ENCODE measurements around the gene HES3.
A peak's percentile ranks its signal among the peaks of the same experiment; 100 is the strongest.

The HES3 gene, protein sequence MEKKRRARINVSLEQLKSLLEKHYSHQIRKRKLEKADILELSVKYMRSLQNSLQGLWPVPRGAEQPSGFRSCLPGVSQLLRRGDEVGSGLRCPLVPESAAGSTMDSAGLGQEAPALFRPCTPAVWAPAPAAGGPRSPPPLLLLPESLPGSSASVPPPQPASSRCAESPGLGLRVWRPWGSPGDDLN

DNA sequence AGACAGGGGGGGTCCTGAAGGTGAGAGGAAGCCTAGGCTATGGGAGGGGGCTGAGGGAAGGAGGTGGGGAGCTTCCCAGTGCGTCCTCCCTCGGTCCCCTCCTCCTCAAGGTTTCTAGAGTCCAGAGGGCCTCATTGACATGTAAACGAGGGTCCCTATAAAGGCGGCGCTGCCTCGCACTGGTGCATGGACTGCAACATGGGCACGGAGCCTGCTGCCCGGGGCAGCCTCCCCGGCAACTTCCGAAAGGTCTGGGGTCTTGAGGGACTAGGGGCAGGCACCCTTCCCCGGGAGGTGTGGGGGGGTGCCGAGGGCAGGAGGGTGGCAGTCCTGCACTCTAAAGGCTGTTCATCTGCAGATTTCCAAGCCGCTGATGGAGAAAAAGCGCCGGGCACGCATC, at the start of gene HES3:
Gene HES3, plus strand, starts transcription at position 187 of the 400 bp plus-strand sequence. Its CDS starts 187 bp downstream, at position 374.
- no peak for DNase-seq

DNA sequence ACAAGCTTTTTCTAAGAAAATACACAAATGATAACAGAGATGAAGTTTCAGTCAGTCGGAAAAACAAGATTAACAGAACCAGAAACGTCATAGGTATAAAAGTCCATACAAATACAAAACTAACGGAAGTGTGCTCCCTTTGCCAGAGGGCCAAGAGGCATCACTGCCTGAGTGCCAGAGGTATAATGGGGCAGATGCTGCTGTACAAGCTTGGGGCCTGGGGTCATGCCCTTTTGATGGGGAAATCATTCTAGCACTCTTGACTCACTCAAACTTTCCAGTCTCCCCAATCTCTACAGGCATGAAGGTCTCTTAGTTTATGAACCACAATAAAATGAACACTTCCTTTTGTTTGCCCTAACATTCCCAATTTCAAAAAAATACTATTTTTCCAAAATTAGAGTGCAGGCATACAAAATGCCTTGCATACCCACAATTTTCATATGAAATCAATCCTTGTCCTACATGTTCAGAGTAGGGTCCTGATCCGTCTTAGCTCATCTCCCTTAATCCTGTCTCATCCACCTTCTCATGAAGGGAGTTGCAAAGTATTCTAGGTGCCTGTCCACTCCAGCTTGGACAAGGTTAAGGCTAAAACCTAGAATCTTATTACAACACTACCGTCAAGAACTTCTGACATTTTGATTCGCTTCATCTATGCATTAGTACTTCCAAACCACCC, 46.1 kb upstream of the HES3 start:
- DNase-seq: no peak

DNA sequence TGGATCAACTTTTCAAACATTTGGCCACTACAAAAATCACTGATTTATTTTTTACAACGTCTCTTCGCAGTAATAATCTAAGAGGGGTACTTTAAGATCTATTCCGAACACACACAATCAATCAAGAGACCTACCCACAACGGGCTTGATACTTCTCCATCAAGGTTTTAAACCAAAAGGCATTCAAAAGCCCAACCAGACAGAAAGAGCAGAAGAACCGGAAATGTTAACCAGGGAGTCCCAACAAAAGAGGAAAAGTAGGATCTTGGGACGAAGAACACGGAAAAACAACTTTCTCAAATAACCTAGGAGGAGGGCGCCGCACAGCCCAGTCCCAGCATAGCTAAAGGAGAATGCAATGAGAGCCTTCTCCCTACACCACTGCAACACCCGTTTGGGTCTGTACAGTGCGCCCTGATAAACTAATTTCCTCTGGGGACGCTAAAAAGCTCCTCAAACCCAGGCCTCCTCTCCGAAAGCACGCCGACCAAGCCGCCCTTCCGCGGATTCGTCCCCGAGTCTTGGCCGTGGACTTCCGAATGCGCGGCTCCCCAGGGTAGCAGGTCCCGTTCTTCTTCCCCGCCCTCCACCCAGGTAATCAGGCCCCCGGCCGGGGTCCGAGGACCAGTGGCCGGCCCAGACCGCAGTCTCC, 45.2 kb upstream of the HES3 start:
- no peak for DNase-seq

DNA sequence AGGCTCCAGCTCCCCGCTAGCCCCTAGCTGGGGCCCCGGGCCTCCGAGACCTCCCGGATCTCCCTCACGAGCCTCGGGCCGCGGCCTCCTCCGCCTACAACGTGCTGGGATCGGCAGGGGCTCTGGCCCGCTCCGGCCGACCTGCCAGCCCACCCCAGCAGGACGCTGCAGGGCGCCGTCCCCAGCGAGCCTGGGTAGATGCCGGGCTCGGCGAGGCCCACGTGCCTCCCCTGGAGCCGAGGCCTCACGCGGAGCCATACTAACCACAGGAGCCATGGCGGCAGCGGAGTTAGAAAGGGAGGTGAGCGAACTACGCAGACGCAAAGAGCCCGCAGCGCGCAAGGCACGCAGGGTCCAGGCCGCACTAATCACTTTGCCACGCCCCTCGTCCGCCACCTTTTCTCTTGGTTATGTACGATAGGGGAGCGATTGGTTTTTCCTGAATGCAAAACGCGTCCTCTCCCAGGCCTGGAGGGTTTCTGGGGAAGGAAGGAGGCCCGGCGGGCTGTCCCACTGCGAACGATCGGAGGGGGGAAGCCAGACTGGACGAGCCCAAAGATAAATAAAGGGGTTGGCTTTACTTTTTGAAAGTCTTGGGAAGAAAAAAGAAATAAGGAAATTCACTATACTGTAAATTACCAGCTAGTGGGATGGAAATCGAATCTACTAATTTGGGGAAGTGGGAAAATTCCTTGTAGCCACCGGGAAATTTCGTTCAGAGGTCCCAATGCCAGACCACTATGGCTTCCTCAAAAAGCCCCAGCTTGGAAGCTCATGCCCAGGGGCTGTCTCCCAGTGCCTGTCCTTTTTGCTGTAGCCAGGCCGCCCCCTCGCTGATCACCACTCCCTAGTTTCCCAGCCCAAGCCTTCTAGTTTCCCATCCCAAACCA, 44.4 kb upstream of the HES3 start, which contains the start of gene RPL22:
Gene RPL22, minus strand, starts transcription at position 298 of the 890 bp plus-strand sequence. Its CDS starts 22 bp downstream, at position 276.
- peak; percentile 95 for DNase-seq

DNA sequence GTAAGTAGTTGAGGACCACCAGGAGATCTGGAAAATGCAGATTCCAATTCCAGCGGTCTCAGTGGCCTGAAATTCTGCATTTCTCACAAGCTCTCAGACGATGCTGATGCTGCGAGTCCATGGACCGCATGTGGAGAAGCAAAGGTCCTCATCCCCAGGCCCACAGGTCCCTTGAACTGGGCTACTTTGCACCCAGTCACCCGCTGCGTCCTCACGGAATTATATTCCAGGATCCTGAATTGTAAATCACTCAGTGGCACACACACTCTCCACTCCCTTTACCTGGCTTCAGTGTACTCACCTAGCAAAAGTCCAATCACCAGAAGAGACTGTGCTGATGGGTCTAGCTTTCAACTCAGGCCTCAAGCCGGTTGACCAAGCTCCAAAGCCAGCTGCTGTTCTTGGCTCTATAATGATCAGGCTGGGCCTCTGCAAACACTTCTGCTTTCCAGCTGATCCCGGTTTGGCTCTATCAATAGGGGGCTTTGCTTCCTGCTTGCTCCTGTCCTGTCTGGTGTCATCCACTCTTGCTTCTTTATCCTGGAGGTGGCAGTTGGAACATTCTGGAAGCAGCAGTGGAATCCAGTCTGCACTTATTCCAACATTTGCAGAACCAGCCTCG, 43.7 kb upstream of the HES3 start:
- DNase-seq: no peak

DNA sequence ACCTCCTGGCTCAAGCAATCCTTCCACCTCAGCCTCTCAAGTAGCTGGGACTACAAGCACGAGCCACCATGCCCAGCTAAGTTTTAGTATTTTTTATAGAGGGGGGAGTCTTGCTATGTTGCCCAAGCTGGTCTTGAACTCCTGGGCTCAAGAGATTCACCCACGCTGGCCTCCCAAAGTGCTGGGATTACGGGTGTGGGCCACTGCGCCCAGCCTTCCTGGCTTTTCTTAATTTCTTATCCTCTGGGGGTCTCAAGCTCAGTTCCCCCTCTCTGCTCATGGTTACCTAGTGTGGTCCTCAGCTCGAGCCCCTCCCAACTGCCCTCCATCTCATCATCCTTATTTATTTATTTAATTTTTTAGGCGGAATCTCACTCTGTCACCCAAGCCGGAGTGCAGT, 41.7 kb upstream of the HES3 start:
- no peak for DNase-seq

DNA sequence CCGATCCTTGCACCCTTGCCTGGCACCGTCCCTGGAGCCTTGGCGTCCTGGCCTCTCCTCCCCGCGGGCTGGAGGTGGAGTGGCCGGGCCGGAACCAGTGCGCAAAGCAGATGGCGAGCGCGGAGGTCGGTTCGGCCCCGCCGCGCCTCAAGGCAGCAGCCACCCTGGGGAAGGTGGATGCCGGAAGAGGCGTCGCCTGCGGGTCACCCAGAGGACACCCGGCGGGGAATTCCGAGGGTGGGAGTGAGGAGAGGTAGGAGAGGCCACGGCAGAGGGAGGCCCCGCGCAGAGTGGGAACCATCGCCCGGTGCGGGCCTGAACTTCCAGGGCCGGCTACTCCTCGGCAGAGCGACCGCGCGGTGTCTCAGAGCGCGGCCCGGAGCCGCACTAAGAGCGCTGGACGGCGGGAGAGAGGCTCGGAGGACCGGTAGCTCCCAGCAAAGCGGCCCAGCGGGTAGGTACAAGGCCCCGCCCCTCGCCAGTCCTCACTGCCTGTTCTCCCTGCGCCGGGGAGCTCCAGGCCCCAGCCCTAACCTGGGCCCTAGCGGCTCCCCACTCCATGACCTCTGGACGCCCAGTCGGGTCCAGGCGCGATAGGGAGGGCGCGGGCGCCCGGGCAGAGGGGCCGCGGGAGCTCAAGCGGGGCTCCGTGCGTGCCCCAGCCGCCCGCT, 38.0 kb upstream of the HES3 start, which contains the start of gene RNF207:
Gene RNF207, plus strand, starts transcription at position 271 of the 671 bp plus-strand sequence. CDS start 417 bp downstream, outside the sequence.
- no peak for DNase-seq

DNA sequence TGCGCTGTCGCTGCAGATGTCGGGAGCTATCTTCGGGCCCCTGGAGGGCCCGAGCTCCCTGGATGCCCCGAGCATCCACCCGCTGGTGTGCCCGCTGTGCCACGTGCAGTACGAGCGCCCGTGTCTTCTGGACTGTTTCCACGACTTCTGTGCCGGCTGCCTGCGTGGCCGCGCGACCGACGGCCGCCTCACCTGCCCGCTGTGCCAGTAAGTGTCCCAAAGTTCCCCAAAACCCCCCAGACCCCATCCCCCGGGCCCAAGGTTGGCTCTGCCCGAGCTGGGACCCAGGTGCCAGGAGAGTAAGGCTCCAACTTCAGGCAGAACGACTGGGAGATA, 37.5 kb upstream of the HES3 start:
- no peak for DNase-seq

DNA sequence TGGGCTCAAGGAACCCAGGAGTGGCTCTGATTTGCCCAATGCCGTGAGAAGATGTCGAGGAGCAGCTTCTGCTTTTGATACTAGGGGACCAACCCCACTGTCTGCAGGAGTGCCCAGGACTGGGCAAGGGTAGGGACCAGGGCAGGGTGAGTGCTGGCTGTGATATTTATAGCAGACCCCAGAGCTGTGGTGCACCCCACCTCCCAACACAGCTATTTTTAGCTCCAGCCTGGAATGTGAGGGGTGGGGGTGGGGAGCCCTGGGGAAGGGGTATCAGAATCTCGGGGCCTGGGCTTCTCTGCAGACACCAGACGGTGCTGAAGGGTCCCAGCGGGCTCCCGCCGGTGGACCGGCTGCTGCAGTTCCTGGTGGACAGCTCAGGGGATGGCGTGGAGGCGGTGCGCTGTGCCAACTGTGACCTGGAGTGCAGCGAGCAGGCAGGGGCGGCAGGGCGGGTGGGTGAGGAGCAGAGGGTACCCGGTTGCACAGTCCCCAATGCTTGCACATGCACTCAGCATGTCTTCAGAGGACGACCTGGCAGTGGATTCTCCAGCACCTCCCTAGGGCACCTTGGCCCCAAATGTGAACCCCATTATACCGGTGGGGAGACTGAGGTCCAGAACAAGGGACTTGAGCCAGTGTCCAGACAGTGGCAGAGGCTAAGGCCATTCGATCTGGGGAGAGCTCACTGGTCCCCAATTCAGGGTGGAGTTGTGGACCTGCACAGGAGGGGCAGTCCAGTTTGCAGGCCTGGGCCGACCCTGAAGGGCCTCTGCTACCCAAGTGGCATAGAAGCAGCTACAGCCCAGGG, 36.7 kb upstream of the HES3 start:
- DNase-seq: no peak

DNA sequence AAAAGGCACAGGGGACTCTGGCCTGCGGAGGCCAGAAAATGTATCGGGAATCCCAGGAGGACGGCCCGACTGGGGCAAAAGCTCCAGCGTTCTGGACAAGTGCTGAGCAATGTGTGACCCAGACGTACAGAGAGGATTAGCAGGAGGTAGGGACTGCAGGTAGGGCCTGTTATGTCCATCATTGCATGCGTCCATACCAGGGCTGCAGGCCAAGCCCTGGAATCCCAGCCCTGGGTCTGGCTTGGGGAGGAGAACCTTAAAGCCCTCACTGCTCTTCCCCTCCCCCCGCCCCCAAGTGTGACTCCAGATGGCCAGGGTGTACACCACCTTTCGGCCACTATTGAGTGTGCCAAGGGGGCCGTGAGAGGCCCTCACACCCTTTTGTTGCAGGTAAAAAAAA, 36.1 kb upstream of the HES3 start:
- DNase-seq: no peak

DNA sequence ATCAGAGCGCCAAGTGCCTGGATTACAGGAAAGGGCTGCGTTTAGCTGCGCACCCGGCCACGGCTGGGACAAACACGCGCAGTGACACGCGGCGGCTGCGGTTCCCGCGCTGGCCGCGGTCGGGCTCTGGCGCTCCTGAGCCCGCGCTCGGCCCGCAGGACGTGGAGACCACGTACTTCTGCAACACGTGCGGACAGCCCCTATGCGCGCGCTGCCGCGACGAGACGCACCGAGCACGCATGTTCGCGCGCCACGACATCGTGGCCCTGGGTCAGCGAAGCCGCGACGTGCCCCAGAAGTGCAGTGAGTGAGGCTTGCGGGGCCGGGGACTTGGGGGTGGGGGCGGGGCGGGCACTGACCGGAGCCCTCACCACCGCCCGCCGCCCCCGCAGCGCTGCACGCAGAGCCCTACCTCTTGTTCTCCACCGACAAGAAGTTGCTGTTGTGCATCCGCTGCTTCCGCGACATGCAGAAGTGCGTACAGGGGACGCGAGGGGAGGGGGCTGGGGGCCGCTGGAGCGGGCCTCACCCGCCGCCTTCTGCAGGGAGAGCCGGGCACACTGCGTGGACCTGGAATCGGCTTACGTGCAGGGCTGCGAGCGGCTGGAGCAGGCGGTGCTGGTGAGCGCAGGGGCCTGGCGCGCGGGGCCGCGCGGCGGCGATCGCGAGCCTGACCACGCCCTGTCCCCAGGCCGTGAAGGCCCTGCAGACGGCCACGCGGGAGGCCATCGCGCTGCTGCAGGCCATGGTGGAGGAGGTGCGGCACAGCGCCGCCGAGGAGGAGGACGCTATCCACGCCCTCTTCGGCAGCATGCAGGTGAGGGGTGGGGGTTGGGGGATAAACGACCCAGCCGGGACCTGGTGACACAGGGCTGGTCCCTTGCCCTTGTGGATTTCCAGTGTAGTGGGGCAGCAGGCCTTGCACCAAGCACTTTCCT, 35.0 kb upstream of the HES3 start:
- no peak for DNase-seq

DNA sequence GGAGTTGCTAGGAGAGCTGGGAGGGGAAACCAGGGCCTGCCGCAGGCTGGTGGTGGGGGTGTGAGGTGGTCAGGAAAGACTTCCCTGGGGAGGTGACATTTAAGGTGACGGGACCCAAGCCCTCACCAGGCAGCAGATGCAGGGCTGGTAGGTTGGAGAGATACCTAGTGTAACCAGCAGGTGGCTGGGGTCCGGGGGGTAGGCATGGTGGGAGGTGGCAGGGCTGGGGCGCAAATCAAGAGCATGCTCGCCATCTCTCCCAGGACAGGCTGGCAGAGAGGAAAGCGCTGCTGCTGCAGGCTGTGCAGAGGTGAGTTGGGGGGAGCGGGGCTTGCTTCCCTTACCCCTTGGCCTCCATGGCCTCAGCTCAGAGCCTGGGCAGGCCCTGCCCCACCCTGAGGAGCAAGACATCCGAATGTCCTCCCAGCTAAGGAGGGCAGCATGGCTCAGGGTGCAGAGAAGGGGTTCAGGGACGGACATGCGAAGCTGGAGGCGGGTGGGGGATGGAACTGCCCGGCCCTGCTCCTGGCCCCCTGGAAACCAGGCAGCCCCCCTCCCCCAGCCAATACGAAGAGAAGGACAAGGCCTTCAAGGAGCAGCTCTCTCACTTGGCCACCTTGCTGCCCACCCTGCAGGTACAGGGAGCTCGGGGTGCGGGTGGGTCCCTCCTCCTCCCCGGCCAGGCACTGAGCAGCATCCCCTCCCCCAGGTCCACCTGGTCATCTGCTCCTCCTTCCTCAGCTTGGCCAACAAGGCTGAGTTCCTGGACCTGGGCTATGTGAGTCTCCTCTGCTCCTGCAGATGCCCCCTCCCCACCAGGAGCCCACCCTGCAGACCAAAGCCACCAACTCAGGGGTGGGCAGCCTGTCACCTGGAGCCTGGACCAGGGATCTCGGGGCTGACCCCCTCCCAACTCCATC, 34.1 kb upstream of the HES3 start:
- no peak for DNase-seq

DNA sequence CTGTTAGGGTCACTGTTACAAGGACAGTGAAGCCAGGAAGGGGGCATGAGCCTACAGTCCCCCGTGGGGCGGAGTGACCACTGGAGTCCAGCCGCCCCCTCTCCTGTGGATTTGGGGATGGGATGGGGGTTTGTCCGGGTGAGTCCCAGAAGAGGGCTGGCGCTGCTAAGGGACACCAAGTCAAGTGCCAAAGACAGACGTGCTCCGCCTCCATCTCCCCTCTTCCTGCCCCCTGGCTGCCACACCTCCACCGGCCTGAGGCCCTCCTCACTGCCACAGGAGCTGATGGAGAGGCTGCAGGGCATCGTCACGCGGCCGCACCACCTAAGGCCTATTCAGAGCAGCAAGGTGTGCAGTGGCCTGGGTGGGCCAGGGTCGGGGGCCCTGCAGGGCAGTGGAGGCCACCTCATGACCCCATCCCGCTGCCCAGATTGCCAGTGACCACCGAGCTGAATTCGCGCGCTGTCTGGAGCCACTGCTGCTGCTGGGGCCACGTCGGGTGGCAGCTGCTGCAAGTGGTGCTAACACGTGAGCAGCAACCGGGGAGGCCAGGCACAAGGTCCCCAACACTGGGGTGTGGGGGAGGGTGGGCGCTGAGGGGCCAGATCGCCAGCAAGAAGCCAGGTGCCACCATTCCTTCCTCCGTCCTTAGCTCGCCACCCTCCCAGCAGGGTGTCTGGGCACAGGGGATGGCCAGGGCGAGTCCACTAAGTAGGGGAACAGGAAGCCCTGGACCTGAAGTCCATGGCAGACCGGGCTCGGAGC, 33.2 kb upstream of the HES3 start:
- no peak for DNase-seq

DNA sequence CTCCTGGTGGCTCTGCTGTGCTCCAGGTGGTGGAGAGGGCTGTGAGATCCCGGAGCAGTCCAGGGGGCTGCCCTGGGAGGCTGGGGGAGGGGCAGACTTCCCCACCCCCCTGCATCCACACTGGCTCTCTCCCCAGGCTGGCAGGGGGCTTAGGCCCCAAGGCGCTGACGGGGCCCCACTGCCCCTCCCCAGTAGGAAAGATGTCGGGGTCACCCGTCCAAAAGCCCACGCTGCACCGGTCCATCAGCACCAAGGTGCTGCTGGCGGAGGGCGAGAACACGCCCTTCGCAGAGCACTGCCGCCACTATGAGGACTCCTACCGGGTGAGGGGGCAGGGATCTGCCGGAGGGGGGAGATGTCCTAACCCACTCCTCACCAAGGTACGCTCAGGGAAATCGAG, 32.2 kb upstream of the HES3 start:
- DNase-seq: no peak

DNA sequence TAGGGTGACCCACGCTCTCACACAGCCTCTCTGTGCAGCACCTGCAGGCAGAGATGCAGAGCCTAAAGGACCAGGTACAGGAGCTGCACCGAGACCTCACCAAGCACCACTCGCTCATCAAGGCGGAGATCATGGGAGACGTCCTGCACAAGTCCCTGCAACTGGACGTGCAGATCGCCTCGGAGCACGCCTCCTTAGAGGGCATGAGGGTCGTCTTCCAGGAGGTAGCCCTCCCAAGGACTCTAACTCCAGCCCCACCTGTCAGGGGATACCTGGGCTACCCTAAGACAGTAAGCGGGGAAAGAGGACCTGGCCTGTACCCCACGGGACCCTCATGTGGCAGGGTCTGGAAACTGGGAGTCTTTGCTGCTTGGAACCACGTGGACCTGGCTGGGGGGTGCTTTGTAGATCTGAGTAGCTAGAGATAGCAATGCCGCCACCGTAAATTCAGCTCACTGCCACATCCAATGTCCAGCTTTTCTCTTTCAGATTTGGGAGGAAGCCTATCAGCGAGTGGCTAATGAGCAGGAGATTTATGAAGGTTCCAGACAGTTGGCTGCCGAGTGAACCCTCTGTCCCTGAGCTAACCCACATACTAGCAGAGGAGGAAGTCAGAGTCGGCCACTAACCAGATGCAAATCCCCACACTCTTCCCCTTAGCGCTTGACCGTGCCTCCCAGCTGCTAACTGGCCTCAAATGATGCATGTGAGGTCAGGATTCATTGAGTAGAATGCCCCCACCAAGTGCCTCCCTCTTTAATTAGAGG, 31.6 kb upstream of the HES3 start:
- DNase-seq: no peak

DNA sequence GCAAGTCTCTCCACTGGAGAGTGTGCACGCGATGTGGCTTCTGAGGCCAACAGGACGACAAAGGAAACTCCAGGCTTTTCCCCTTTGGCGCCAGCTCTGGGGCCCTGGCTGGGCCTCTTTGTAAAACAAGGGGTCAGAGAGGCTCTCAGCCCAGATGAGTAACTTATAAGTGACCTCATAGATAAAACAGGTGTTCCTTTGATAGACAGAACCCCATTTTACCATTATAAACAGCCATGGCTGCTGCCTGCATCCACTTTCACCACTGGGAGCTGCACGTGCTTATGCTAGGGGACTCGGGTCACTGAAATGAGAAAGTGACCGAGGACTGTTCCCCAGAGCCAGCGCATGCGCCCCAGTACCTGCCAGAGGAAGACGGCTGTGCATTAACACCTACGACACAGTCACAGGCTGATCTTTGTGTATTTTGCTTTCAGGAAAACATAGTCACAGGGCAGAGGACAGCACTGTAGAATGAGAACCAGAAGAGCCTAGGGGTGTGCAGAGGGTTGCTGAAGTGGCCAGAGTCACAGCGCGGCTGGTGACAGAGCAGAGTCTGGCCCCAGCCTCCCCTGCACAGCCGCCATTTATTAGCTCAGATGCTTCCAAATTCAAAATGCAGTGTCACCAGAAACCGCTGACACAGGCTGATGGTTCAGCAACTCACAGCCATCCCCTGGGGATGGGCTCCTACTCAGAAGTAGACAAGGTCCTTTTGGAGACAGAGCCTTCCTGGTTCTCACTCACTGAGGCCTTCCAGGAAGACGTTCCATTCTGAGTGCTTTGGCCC, 25.4 kb upstream of the HES3 start:
- DNase-seq: no peak

Measured in NCI-H748 treated with DMSO at 0.1 percent for 48 hours (cell line).